ENCODE data around the gene TBC1D12. TPM values are rescaled to one million over a fixed set of nuclear protein-coding genes. Genes with fewer than 3 reads are reported as not detected.
"Not testable (repeated sequence)": the region's sequence is repeated elsewhere in the genome, so short reads cannot be mapped to it uniquely, and the experiment has no call there.

Gene TBC1D12
- total RNA-seq, 2 experiments from 2014 or later = 0.27 to 0.42 TPM

DNA sequence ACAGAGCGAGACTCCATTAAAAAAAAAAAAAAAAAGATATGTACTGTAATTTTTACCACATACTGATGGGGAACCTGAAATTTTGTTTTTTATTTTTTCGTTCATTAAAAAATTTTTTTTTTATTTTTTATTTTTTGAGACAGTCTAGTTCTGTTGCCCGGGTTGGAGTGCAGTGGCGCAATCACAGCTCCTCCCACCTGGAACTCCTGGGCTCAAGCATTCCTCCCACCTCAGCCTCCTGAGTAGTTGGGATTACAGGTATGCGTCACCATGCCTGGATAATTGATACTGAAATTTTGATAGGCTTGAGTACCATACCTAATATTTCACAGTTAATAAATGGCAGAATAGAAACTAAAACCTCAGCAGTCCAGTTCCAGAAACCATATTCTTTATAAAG, 122.4 kb downstream of the TBC1D12 start:
- Mint-ChIP-seq H3K9me3 (no peaks in the 10 kb centered on the region), H3K4me1 (ENCODE audit: low read depth) (no peaks in the 10 kb centered on the region), H3K36me3 (ENCODE audit: low read depth) (no peaks in the 10 kb centered on the region), H3K27me3 (peaks cover 30% of the 10 kb centered on the region), H3K27ac (no peak overlapping the region), H3K4me3 (no peak overlapping the region)
- no peaks in the 10 kb centered on the region for H3K36me3 ChIP-seq (ENCODE audit: insufficient read depth, low read length)
- POLR2A ChIA-PET = no interaction called here
- no peak for ATAC-seq (ENCODE audit: poor library complexity)
- H3K4me1 ChIP-seq (ENCODE audit: insufficient read depth, low read length) = no peaks in the 10 kb centered on the region
- TF ChIP-seq, protein P1, sequence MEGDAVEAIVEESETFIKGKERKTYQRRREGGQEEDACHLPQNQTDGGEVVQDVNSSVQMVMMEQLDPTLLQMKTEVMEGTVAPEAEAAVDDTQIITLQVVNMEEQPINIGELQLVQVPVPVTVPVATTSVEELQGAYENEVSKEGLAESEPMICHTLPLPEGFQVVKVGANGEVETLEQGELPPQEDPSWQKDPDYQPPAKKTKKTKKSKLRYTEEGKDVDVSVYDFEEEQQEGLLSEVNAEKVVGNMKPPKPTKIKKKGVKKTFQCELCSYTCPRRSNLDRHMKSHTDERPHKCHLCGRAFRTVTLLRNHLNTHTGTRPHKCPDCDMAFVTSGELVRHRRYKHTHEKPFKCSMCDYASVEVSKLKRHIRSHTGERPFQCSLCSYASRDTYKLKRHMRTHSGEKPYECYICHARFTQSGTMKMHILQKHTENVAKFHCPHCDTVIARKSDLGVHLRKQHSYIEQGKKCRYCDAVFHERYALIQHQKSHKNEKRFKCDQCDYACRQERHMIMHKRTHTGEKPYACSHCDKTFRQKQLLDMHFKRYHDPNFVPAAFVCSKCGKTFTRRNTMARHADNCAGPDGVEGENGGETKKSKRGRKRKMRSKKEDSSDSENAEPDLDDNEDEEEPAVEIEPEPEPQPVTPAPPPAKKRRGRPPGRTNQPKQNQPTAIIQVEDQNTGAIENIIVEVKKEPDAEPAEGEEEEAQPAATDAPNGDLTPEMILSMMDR (IDR thresholded peaks at IDR 0.05) = no peak
- no peak overlapping the region for H3K27ac ChIP-seq (ENCODE audit: low read depth in 1 of 2, low read length in 2 of 2)
- no peaks in the 10 kb centered on the region for H3K9me3 ChIP-seq (ENCODE audit: control insufficient read depth in 1 of 2, insufficient read depth in 1 of 2, low read length in 2 of 2)
- intact Hi-C loops (cut with DNase I, micrococcal nuclease) = no loop called here
- H3K4me3 ChIP-seq (ENCODE audit: low read length) = no peak overlapping the region
- CTCF ChIA-PET = no interaction called here
- no peaks in the 10 kb centered on the region for H3K27me3 ChIP-seq (ENCODE audit: control insufficient read depth in 1 of 2, insufficient read depth in 2 of 2, low read length in 2 of 2)
- no peak for DNase-seq

- H3K4me1 Mint-ChIP-seq (ENCODE audit: low read depth); H3K4me3 ChIP-seq (ENCODE audit: low read length); H3K9me3 Mint-ChIP-seq; H3K4me1 ChIP-seq (ENCODE audit: insufficient read depth, low read length); H3K9me3 ChIP-seq (ENCODE audit: control insufficient read depth in 1 of 2, insufficient read depth in 1 of 2, low read length in 2 of 2); H3K27me3 ChIP-seq (ENCODE audit: control insufficient read depth in 1 of 2, insufficient read depth in 2 of 2, low read length in 2 of 2); H3K36me3 Mint-ChIP-seq (ENCODE audit: low read depth); H3K4me3 Mint-ChIP-seq; H3K27ac Mint-ChIP-seq; intact Hi-C loops (cut with DNase I, micrococcal nuclease); H3K36me3 ChIP-seq (ENCODE audit: insufficient read depth, low read length); CTCF ChIA-PET; ATAC-seq (ENCODE audit: poor library complexity); DNase-seq; H3K27ac ChIP-seq (ENCODE audit: low read depth in 1 of 2, low read length in 2 of 2); POLR2A ChIA-PET: not testable (repeated sequence)
- peaks cover 38% of the 10 kb centered on the region for H3K27me3 Mint-ChIP-seq
Observed at GRCh38 chr10:94531550-94531949, 129.2 kb downstream of the TBC1D12 start.

GRCh38 chr10:94533027-94533426, 130.7 kb downstream of the TBC1D12 start:
- TF ChIP-seq, protein P1 (IDR thresholded peaks at IDR 0.05) = no peak
- no peak overlapping the region for H3K4me3 Mint-ChIP-seq
- no peak for DNase-seq
- no peaks in the 10 kb centered on the region for H3K36me3 Mint-ChIP-seq (ENCODE audit: low read depth)
- Histone ChIP-seq H3K4me3 (ENCODE audit: low read length) (no peak overlapping the region), H3K27me3 (ENCODE audit: control insufficient read depth in 1 of 2, insufficient read depth in 2 of 2, low read length in 2 of 2) (peaks cover 0 to 4% of the 10 kb centered on the region in 2 experiments), H3K4me1 (ENCODE audit: insufficient read depth, low read length) (no peaks in the 10 kb centered on the region), H3K9me3 (ENCODE audit: control insufficient read depth in 1 of 2, insufficient read depth in 1 of 2, low read length in 2 of 2) (no peaks in the 10 kb centered on the region), H3K27ac (ENCODE audit: low read depth in 1 of 2, low read length in 2 of 2) (no peak overlapping the region), H3K36me3 (ENCODE audit: insufficient read depth, low read length) (no peaks in the 10 kb centered on the region)
- intact Hi-C loops (cut with DNase I, micrococcal nuclease) = no loop called here
- no peaks in the 10 kb centered on the region for H3K4me1 Mint-ChIP-seq (ENCODE audit: low read depth)
- no peak overlapping the region for H3K27ac Mint-ChIP-seq
- ChIA-PET POLR2A (no interaction called here), CTCF (interaction anchor here (0.6 kb wide), 1 partner anchor 22 kb away, joined by 3 read pairs; no protein-coding TSS in a partner anchor)
- H3K9me3 Mint-ChIP-seq = no peaks in the 10 kb centered on the region
- peaks cover 29% of the 10 kb centered on the region for H3K27me3 Mint-ChIP-seq
- no peak for ATAC-seq (ENCODE audit: poor library complexity)

GRCh38 chr10:94542282-94542681, 139.9 kb downstream of the TBC1D12 start:
- H3K27ac Mint-ChIP-seq; DNase-seq; intact Hi-C loops (cut with DNase I, micrococcal nuclease); H3K27me3 ChIP-seq (ENCODE audit: control insufficient read depth in 1 of 2, insufficient read depth in 2 of 2, low read length in 2 of 2); H3K27me3 Mint-ChIP-seq; CTCF ChIA-PET; H3K9me3 Mint-ChIP-seq; H3K9me3 ChIP-seq (ENCODE audit: control insufficient read depth in 1 of 2, insufficient read depth in 1 of 2, low read length in 2 of 2); H3K36me3 ChIP-seq (ENCODE audit: insufficient read depth, low read length); H3K27ac ChIP-seq (ENCODE audit: low read depth in 1 of 2, low read length in 2 of 2); H3K4me3 ChIP-seq (ENCODE audit: low read length); ATAC-seq (ENCODE audit: poor library complexity): not testable (repeated sequence)
- H3K4me1 Mint-ChIP-seq (ENCODE audit: low read depth) = peaks cover 20% of the 10 kb centered on the region
- peaks cover 17% of the 10 kb centered on the region for H3K36me3 Mint-ChIP-seq (ENCODE audit: low read depth)
- POLR2A ChIA-PET = interaction anchor here (0.6 kb wide), 1 partner anchor 1131 kb away, joined by 3 read pairs; no protein-coding TSS in a partner anchor
- peaks cover 21% of the 10 kb centered on the region for H3K4me1 ChIP-seq (ENCODE audit: insufficient read depth, low read length)
- peak overlapping the region; percentile 65 for H3K4me3 Mint-ChIP-seq

Measured in CD4-positive, alpha-beta T cell (primary cell).